IPS-18c (cell line): Measurements from ENCODE around the gene NBEA.

Source experiments
- H3K4me3 ChIP-seq: 2 replicates; pipeline ENCODE4 v1.7.0; 2013; ENCODE audit warnings: low read depth, mild to moderate bottlenecking, low read length, moderate library complexity; ENCODE audit not compliant: insufficient read depth
- H3K9me3 ChIP-seq: one replicate; pipeline ENCODE4 v1.6.1; 2013; ENCODE audit warnings: mild to moderate bottlenecking, low read length, moderate library complexity; ENCODE audit not compliant: control insufficient read depth, insufficient read depth

NBEA gene

GRCh38 chr13:35198613-35199200, 256.6 kb downstream of the NBEA start:
- Histone ChIP-seq H3K9me3 (no peaks in the 10 kb centered on the region), H3K4me3 (no peak overlapping the region)

GRCh38 chr13:35208587-35208986, 266.5 kb downstream of the NBEA start:
- Histone ChIP-seq H3K4me3 (no peak overlapping the region), H3K9me3 (no peaks in the 10 kb centered on the region)

DNA sequence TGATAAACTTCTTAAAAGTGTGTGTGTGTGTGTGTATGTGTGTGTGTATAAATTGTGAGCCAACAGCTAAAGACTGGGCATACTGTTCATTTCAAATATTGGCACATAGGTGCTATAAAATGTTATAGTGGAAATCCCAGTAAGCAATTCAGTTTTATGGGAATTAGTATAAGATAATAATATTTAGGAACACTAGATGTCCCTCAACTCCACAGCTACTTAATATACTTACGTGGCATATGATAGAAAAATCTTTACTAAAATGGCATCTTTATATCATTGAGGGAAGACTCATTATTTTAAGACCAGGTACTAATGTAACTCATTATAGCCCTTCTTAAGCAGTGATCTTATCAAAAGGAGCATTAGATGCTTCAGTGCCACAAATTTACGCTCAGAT, 268.2 kb downstream of the NBEA start:
- Histone ChIP-seq H3K9me3 (no peaks in the 10 kb centered on the region), H3K4me3 (no peak overlapping the region)

DNA sequence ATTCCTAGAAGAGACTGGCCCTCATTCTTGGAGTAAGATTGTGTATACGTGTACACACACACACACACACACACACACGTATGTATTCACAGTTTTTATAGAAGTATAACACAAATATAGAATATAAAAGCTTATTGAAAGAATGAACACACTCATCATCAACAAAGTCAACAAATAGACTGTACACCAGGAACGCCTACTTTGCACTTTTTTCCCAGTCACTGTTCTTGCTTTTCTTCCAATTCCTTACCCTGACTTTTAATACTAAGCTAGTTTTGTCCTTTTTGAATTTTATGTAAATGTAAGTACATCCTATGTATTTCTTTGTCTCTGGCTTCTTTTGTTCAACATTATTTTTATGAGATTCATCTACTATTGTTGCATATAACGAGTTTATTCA, 269.9 kb downstream of the NBEA start:
- Histone ChIP-seq H3K4me3 (no peak overlapping the region), H3K9me3 (no peaks in the 10 kb centered on the region)

GRCh38 chr13:35213911-35214310, 271.8 kb downstream of the NBEA start:
- Histone ChIP-seq H3K9me3 (no peaks in the 10 kb centered on the region), H3K4me3 (no peak overlapping the region)

DNA sequence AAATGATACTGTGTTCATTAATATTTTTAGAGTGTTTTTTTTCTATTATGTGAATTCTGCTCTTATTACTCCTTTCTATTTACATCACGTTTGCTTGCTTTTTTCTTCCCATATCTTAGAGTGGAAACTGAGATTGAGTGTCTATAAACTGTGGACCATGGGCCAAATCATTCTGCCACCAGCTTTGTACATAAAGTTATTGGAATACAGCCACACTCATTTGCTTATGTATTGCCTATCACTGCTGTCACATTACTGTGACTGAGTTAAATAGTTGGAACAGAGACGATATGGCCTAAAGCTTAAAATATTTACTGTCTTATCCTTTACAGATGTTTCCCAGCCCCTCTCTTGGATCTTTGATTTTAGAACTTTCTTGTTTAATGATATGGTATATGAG, 274.1 kb downstream of the NBEA start:
- Histone ChIP-seq H3K9me3 (no peaks in the 10 kb centered on the region), H3K4me3 (no peak overlapping the region)

- H3K9me3 ChIP-seq: no peaks in the 10 kb centered on the region
Measured at GRCh38 chr13:35219021-35219420, 277.0 kb downstream of the NBEA start.

GRCh38 chr13:35225159-35225558, 283.1 kb downstream of the NBEA start:
- Histone ChIP-seq H3K4me3 (no peak overlapping the region), H3K9me3 (no peaks in the 10 kb centered on the region)

More at GRCh38 chr13:35219021-35219420, 277.0 kb downstream of the NBEA start:
- H3K4me3 ChIP-seq: no peak overlapping the region

DNA sequence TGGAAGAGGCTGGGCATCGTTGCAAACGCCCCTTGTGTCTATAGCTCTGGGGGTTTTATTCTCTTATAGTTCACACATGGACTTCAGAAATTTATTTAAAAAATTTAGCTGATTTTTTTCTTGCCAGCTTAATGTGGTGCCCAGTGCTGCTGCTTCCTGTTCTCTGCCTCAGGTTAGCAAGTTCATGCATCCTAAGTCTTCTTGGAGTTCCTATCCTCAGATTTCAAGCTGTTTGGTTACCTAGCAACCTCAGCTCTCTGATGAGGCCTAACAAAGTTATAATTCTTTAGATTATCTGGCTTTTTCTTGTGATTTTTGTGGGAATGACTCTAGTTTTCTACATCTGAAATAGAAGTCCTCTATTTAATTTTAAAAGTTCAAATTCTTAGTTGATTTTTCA, 283.5 kb downstream of the NBEA start:
- Histone ChIP-seq H3K9me3 (no peaks in the 10 kb centered on the region), H3K4me3 (no peak overlapping the region)

- no peak overlapping the region for H3K4me3 ChIP-seq
- no peaks in the 10 kb centered on the region for H3K9me3 ChIP-seq
Measured at GRCh38 chr13:35228536-35228935, 286.5 kb downstream of the NBEA start.

DNA sequence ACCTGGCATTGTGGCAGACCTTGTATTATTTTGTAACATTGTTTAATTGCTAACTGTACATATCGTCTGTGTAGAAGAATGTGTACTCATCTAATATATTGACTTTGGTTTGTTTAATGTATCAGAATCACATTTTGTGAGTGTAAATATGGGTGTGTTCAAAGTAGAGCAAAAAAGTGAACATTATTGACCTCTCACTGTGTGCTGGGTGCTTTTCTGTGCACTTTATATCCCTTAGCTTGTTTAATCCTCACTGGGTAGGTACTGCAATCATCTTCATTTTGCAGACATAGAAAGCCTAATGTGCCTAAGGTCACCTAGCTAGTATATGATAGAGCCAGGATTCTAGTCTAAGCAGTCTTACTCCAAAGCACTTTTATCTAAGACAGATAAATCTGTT, 289.4 kb downstream of the NBEA start:
- H3K4me3 ChIP-seq: no peak overlapping the region
- no peaks in the 10 kb centered on the region for H3K9me3 ChIP-seq

GRCh38 chr13:35238274-35238673, 296.2 kb downstream of the NBEA start:
- no peak overlapping the region for H3K4me3 ChIP-seq
- H3K9me3 ChIP-seq: no peaks in the 10 kb centered on the region

DNA sequence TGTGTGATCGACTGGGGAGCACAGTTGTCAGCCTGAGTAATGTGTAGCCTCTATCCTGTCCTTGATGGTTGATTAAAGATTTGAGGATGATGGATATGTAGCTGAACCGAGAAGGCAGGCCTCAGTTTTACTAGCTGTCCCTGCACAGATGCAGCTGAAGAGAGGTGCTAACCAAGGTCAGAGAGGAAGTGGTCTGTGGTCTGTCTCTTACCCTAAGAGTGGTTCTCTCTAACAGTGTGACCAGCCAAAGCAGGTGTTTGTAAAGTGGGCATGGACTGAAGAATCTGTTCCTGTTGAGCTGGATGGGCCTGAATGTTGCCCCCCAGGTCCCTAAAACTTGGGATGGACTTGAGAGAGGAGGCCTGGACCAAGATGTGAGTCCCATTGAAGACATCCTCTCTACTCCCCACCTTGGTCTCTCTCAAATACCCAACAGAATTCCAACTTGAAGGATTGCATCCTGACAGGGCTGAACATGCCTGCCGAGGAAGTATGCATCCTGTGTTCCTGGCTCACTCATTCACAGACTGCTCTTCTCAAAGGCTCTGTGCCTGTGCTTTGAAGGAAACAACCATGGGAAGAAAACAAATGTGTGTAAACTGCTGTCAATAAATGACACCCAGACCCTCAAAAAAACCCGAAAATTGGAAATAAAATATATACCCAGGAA, 310.6 kb downstream of the NBEA start:
- peaks cover 7% of the 10 kb centered on the region for H3K9me3 ChIP-seq
- H3K4me3 ChIP-seq: no peak overlapping the region

- no peak overlapping the region for H3K4me3 ChIP-seq
- peaks cover 7% of the 10 kb centered on the region for H3K9me3 ChIP-seq
Measured at GRCh38 chr13:35255241-35255640, 313.2 kb downstream of the NBEA start.

DNA sequence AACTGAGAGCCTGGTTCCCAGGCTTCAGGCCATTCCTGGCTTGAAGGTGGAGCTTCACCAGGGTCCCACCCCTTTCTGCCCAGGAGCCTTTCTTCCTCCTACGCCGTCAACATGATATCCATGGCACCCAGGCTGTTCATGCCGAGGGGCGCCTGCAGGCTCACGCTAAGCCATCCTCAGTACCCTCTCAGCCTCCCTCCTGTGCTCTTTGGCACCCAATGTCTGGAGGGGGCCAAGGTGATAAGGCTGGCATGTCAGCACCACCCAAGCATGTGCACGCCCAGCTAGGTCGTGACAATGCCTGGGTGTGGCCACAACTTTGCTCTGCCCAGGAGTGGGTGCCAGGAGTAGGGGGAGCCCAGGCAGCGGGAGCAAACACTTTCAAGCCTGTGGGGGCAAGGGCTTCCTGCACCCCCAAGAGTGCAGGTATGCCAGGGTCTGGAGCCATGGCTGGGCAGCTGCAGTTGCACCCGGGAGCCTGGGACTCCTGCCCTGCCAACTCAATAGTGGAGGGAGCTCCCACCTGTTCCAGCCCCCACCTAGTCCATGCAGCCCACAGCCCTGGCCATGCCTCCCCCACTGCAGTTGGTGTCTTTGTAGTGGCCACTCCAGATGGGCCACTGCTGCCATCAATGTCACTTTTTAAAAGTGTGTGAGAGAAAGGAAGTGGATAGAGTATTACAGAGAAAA, 314.5 kb downstream of the NBEA start:
- peaks cover 7% of the 10 kb centered on the region for H3K9me3 ChIP-seq
- H3K4me3 ChIP-seq: no peak overlapping the region

DNA sequence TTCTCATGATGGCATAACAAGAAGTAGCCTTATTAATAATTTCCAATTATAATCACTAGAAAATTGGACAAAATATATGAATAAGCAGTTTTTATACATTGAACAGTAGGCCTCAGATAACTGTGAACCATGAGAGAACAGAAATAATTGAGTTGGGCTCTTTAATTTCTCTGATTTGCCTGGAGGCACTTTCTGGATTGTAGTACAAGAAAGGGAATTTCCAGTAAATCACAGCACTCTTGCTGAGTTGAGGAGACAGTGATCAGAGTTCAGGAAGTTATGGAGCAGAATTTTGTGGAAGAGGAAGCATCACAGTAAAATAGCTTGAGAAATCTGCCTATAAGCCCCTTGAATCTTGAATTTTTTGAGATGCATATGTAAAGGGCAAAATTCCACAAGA, 318.2 kb downstream of the NBEA start:
- H3K4me3 ChIP-seq: no peak overlapping the region
- H3K9me3 ChIP-seq: peaks cover 6% of the 10 kb centered on the region

- Histone ChIP-seq H3K4me3 (no peak overlapping the region), H3K9me3 (peaks cover 4% of the 10 kb centered on the region)
Measured at GRCh38 chr13:35266412-35266811, 324.3 kb downstream of the NBEA start.

DNA sequence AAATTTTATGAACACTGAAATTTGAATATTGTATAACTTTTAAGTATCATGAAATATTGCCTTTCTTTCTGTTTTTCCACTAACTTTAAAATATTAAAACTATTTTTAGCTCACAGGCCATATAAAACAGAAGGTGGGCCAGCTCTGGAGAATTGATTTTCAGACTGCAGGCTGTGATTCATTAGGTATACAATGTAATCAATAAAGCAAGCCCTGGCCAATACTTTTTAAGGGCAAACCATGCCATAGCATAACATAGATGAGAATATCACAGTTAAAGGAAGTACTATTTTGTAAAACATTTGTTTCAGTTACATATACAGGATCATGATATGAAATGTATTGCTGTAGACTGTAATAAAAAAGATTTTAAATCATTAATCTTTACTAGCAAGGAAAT, 336.8 kb downstream of the NBEA start:
- Histone ChIP-seq H3K4me3 (no peak overlapping the region), H3K9me3 (no peaks in the 10 kb centered on the region)
